ENCODE data around the gene RAPGEF2. TPM values are rescaled to one million over a fixed set of nuclear protein-coding genes. Genes with fewer than 3 reads are reported as not detected.

Gene RAPGEF2
- total and polyA plus RNA-seq, 2 of the 8 experiments (the other 6 are each of a cell fraction or from before 2014, with no cell fraction given) = 24.4 to 48.6 TPM

- TF ChIP-seq CHD7 (IDR thresholded peaks at IDR 0.05; ENCODE audit: insufficient replicate concordance, low read length) (no peak), HDAC2 (IDR thresholded peaks at IDR 0.05; ENCODE audit: borderline replicate concordance in 1 of 2, low read depth in 2 of 2, low read length in 2 of 2) (no peak), GTF2F1 (IDR thresholded peaks at IDR 0.05; ENCODE audit: borderline replicate concordance, low read depth, low read length) (no peak), TEAD4 (IDR thresholded peaks at IDR 0.05; ENCODE audit: low read depth, low read length) (no peak)
These were observed 166.2 kb downstream of the RAPGEF2 start (continued) for GRCh38 chr4:159269116-159269515.

All from H1 (cell line).